ENCODE measurements around the gene NPM1. TPM values are rescaled to one million over a fixed set of nuclear protein-coding genes. Genes with fewer than 3 reads are reported as not detected.

NPM1 gene
- total RNA-seq, 1 donor from 2014 or later: 389 TPM

GRCh38 chr5:171455522-171455921, 67.9 kb downstream of the NPM1 start:
- no peaks in the 10 kb centered on the region for H3K27me3 ChIP-seq (ENCODE audit: low read depth)
- no peak for DNase-seq
- no peak overlapping the region for H3K27ac ChIP-seq (replicated peaks)
- H3K9me3 ChIP-seq (replicated peaks): no peaks in the 10 kb centered on the region
- no peak overlapping the region for H3K4me3 ChIP-seq
- intact Hi-C loops (cut with micrococcal nuclease): no loop called here
- H3K4me1 ChIP-seq: peaks cover 16% of the 10 kb centered on the region
- peaks cover 9% of the 10 kb centered on the region for H3K36me3 ChIP-seq
- no peak for TF ChIP-seq CTCF (IDR thresholded peaks at IDR 0.05; ENCODE audit: borderline replicate concordance)

- Histone ChIP-seq H3K27ac (replicated peaks) (no peak overlapping the region), H3K4me3 (no peak overlapping the region), H3K36me3 (peaks cover 9% of the 10 kb centered on the region), H3K9me3 (replicated peaks) (no peaks in the 10 kb centered on the region), H3K4me1 (peaks cover 12% of the 10 kb centered on the region), H3K27me3 (ENCODE audit: low read depth) (no peaks in the 10 kb centered on the region)
- no peak for DNase-seq
- intact Hi-C loops (cut with micrococcal nuclease): no loop called here
- no peak for TF ChIP-seq CTCF (IDR thresholded peaks at IDR 0.05; ENCODE audit: borderline replicate concordance)
These were observed 69.7 kb downstream of the NPM1 start for GRCh38 chr5:171457208-171457981.

GRCh38 chr5:171459839-171460238, 72.2 kb downstream of the NPM1 start:
- intact Hi-C loops (cut with micrococcal nuclease): no loop called here
- no peak for DNase-seq
- peaks cover 9% of the 10 kb centered on the region for H3K36me3 ChIP-seq
- TF ChIP-seq CTCF (IDR thresholded peaks at IDR 0.05; ENCODE audit: borderline replicate concordance): no peak
- no peaks in the 10 kb centered on the region for H3K27me3 ChIP-seq (ENCODE audit: low read depth)
- no peaks in the 10 kb centered on the region for H3K9me3 ChIP-seq (replicated peaks)
- H3K27ac ChIP-seq (replicated peaks): no peak overlapping the region
- no peak overlapping the region for H3K4me3 ChIP-seq
- peaks cover under 1% of the 10 kb centered on the region for H3K4me1 ChIP-seq

Small RNA genes lying within 50 kb of the gene (microRNA-seq; reads per million reads assigned to microRNA genes)
- gene MIR3912: not detected

Other genes starting within 250 kb of the NPM1 start
- gene TLX3, start 78.6 kb upstream of the NPM1 start, total RNA-seq: not detected
- gene FGF18, start 31.8 kb downstream of the NPM1 start, total RNA-seq: 30.4 TPM